22Rv1 (cell line): ENCODE results near the gene CAPZB.

ENCODE experiments used
- ZFX ChIP-seq: fragments of 450-650 bp; IDR thresholded peaks from 2 replicates; pipeline ENCODE4 v1.6.1; 2017; ENCODE audit warnings: antibody characterized with exemption, borderline replicate concordance
- TF ChIP-seq, protein P1 (sequence below): fragments of 450-650 bp; IDR thresholded peaks from 2 replicates; pipeline ENCODE4 v1.5.1; 2017; ENCODE audit warnings: mild to moderate bottlenecking

DNA sequence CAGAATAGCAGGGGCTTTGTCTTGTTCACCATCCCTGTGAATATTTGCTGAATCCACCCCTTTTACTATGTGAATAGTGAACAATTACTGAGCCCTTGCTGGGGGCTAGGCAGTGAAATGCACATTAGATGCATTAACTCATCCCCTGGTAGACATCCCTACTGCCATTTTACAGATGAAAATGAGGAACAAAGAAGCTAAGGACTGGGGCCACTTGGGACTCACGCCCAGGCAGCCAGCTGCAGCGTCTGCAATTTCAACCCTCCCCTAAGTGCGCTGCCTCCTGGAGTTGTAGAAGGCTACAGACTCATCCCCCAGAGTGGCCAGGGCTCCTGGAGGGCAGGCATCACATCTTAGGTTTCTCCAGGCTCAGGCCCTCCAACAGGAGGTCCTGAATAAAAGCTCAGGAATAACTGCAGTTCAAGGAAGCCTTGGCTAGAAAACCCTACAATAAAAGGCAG lies 31.6 kb downstream of the CAPZB start:
- TF ChIP-seq, protein P1, sequence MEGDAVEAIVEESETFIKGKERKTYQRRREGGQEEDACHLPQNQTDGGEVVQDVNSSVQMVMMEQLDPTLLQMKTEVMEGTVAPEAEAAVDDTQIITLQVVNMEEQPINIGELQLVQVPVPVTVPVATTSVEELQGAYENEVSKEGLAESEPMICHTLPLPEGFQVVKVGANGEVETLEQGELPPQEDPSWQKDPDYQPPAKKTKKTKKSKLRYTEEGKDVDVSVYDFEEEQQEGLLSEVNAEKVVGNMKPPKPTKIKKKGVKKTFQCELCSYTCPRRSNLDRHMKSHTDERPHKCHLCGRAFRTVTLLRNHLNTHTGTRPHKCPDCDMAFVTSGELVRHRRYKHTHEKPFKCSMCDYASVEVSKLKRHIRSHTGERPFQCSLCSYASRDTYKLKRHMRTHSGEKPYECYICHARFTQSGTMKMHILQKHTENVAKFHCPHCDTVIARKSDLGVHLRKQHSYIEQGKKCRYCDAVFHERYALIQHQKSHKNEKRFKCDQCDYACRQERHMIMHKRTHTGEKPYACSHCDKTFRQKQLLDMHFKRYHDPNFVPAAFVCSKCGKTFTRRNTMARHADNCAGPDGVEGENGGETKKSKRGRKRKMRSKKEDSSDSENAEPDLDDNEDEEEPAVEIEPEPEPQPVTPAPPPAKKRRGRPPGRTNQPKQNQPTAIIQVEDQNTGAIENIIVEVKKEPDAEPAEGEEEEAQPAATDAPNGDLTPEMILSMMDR = no peak
- no peak for TF ChIP-seq ZFX
